ENCODE measurements around the gene PGC.

The PGC gene

GRCh38 chr6:41707565-41708200, 39.5 kb downstream of the PGC start:
- Histone ChIP-seq H3K79me2 (ENCODE audit: insufficient read depth, low read length) (no peaks in the 10 kb centered on the region), H3K9ac (ENCODE audit: low read depth, low read length) (peak overlapping the region; percentile 45), H3K4me3 (ENCODE audit: low read depth in 1 of 2, low read length in 2 of 2) (peak overlapping the region in 1 of 2 experiments; percentile 49; a peak in 2 of 4 replicates), H3K27me3 (ENCODE audit: insufficient read depth, low read length, poor library complexity) (no peaks in the 10 kb centered on the region), H2AFZ (ENCODE audit: low read depth, low read length) (peak overlapping the region; percentile 79), H3K9me3 (ENCODE audit: insufficient read depth, low read length, severe bottlenecking) (no peaks in the 10 kb centered on the region), H3K36me3 (ENCODE audit: insufficient read depth, low read length) (no peaks in the 10 kb centered on the region), H3K4me1 (ENCODE audit: insufficient read depth, low read length) (peaks cover 25% of the 10 kb centered on the region), H3K4me2 (ENCODE audit: insufficient read depth, low read length) (peak overlapping the region; percentile 67), H3K27ac (ENCODE audit: low read length) (peak overlapping the region; percentile 72), H4K20me1 (ENCODE audit: insufficient read depth, low read length) (no peaks in the 10 kb centered on the region)
- TF ChIP-seq EZH2 (IDR thresholded peaks at IDR 0.05; ENCODE audit: borderline replicate concordance, low read depth, low read length, severe bottlenecking) (no peak), CTCF (IDR thresholded peaks at IDR 0.05; ENCODE audit: borderline replicate concordance, extremely low read depth, low read length, poor library complexity, severe bottlenecking) (no peak)
- DNase-seq (peak; percentile 82), ATAC-seq (ENCODE audit: insufficient read depth, low read depth) (peak; percentile 97)

GRCh38 chr6:41706876-41707564, 40.2 kb downstream of the PGC start:
- Histone ChIP-seq H3K27ac (ENCODE audit: low read length) (peak overlapping the region; percentile 72), H3K27me3 (ENCODE audit: insufficient read depth, low read length, poor library complexity) (no peaks in the 10 kb centered on the region), H3K9ac (ENCODE audit: low read depth, low read length) (peak overlapping the region; percentile 45), H3K4me2 (ENCODE audit: insufficient read depth, low read length) (peak overlapping the region; percentile 67), H3K9me3 (ENCODE audit: insufficient read depth, low read length, severe bottlenecking) (no peaks in the 10 kb centered on the region), H3K79me2 (ENCODE audit: insufficient read depth, low read length) (no peaks in the 10 kb centered on the region), H3K4me3 (ENCODE audit: low read depth in 1 of 2, low read length in 2 of 2) (peak overlapping the region in 1 of 2 experiments; percentile 49; a peak in 2 of 4 replicates), H3K36me3 (ENCODE audit: insufficient read depth, low read length) (no peaks in the 10 kb centered on the region), H2AFZ (ENCODE audit: low read depth, low read length) (peak overlapping the region; percentile 79), H3K4me1 (ENCODE audit: insufficient read depth, low read length) (peaks cover 25% of the 10 kb centered on the region), H4K20me1 (ENCODE audit: insufficient read depth, low read length) (no peaks in the 10 kb centered on the region)
- no peak for TF ChIP-seq EZH2 (IDR thresholded peaks at IDR 0.05; ENCODE audit: borderline replicate concordance, low read depth, low read length, severe bottlenecking)
- no peak for TF ChIP-seq CTCF (IDR thresholded peaks at IDR 0.05; ENCODE audit: borderline replicate concordance, extremely low read depth, low read length, poor library complexity, severe bottlenecking)
- ATAC-seq (ENCODE audit: insufficient read depth, low read depth) = peak; percentile 34; the same call in 2 of the 3 replicates
- peak; percentile 44 for DNase-seq

- Histone ChIP-seq H3K4me3 (ENCODE audit: low read depth in 1 of 2, low read length in 2 of 2) (no peak overlapping the region), H4K20me1 (ENCODE audit: insufficient read depth, low read length) (no peaks in the 10 kb centered on the region), H3K79me2 (ENCODE audit: insufficient read depth, low read length) (no peaks in the 10 kb centered on the region), H2AFZ (ENCODE audit: low read depth, low read length) (no peak overlapping the region), H3K36me3 (ENCODE audit: insufficient read depth, low read length) (no peaks in the 10 kb centered on the region), H3K27ac (ENCODE audit: low read length) (no peak overlapping the region), H3K4me2 (ENCODE audit: insufficient read depth, low read length) (no peak overlapping the region; the same call in 1 of the 2 replicates), H3K4me1 (ENCODE audit: insufficient read depth, low read length) (peaks cover 25% of the 10 kb centered on the region), H3K27me3 (ENCODE audit: insufficient read depth, low read length, poor library complexity) (no peaks in the 10 kb centered on the region), H3K9me3 (ENCODE audit: insufficient read depth, low read length, severe bottlenecking) (no peaks in the 10 kb centered on the region), H3K9ac (ENCODE audit: low read depth, low read length) (no peak overlapping the region)
- TF ChIP-seq CTCF (IDR thresholded peaks at IDR 0.05; ENCODE audit: borderline replicate concordance, extremely low read depth, low read length, poor library complexity, severe bottlenecking) = peak; percentile 55
- no peak for TF ChIP-seq EZH2 (IDR thresholded peaks at IDR 0.05; ENCODE audit: borderline replicate concordance, low read depth, low read length, severe bottlenecking)
- ATAC-seq (ENCODE audit: insufficient read depth, low read depth) = no peak
- no peak for DNase-seq
These were observed 41.0 kb downstream of the PGC start for GRCh38 chr6:41705996-41706835.
